Osteoblast (primary cell): ENCODE measurements around the gene ZNF497. TPM values are rescaled to one million over a fixed set of nuclear protein-coding genes. Genes with fewer than 3 reads are reported as not detected.

Source experiments
- DNase-seq: peaks from one replicate; pipeline ENCODE4 v3.0.0; 2011; ENCODE audit warnings: low spot score, mixed read lengths; ENCODE audit not compliant: insufficient read length; ENCODE audit errors: missing footprints
- H2AFZ ChIP-seq: 2 replicates; pipeline ENCODE4 v1.6.0; 2011; ENCODE audit warnings: mild to moderate bottlenecking, low read length
- H3K27ac ChIP-seq: 2 replicates; pipeline ENCODE4 v1.5.1; 2011; ENCODE audit warnings: mild to moderate bottlenecking, low read depth, low read length, moderate library complexity
- H3K27me3 ChIP-seq: 2 replicates; pipeline ENCODE4 v1.6.0; 2012; ENCODE audit warnings: mild to moderate bottlenecking, control low read depth, inconsistent platforms, low read length, moderate library complexity; ENCODE audit not compliant: insufficient read depth
- H3K36me3 ChIP-seq: 2 replicates; pipeline ENCODE4 v1.5.1; 2011; ENCODE audit warnings: mild to moderate bottlenecking, low read length, control low read depth, moderate library complexity; ENCODE audit not compliant: insufficient read depth
- H3K4me1 ChIP-seq: 2 replicates; pipeline ENCODE4 v1.5.1; 2011; ENCODE audit warnings: mild to moderate bottlenecking, low read length, control low read depth, moderate library complexity; ENCODE audit not compliant: insufficient read depth
- H3K4me2 ChIP-seq: 2 replicates; pipeline ENCODE4 v1.6.0; 2011; ENCODE audit warnings: mild to moderate bottlenecking, low read length; ENCODE audit not compliant: insufficient read depth
- H3K4me3 ChIP-seq: fragments of 200-600 bp; sonication (generic); 3 replicates; pipeline ENCODE4 v1.5.1; 2012; ENCODE audit warnings: mild to moderate bottlenecking, low read length, inconsistent platforms; ENCODE audit not compliant: insufficient read depth
- H3K79me2 ChIP-seq: 2 replicates; pipeline ENCODE4 v1.6.0; 2012; ENCODE audit warnings: mild to moderate bottlenecking, low read length, control low read depth, inconsistent platforms; ENCODE audit not compliant: insufficient read depth
- H3K9me3 ChIP-seq: 2 replicates; pipeline ENCODE4 v1.5.1; 2011; ENCODE audit warnings: low read depth, low read length, control low read depth
- H4K20me1 ChIP-seq: 2 replicates; pipeline ENCODE4 v1.6.0; 2012; ENCODE audit warnings: mild to moderate bottlenecking, low read length, control low read depth; ENCODE audit not compliant: insufficient read depth
- CTCF ChIP-seq: IDR thresholded peaks from 2 replicates; pipeline ENCODE4 v1.5.1; 2011; ENCODE audit warnings: mild to moderate bottlenecking, low read depth, low read length, moderate library complexity; ENCODE audit errors: extremely low read depth
- total RNA-seq: library from RNA; depleted of rRNA; stranded (reverse); fragments of >200 nt; gene quantifications from 2 replicates; pipeline ENCODE4 v1.2.3, GENCODE V29; 2012

The ZNF497 gene
- total RNA-seq, 1 donor = 1.4 TPM

GRCh38 chr19:58336820-58337219 lies 25.7 kb downstream of the ZNF497 start:
- Histone ChIP-seq H3K9me3 (peaks cover 12% of the 10 kb centered on the region), H3K27me3 (no peaks in the 10 kb centered on the region), H3K27ac (no peak overlapping the region), H3K4me2 (no peak overlapping the region), H3K4me3 (no peak overlapping the region), H2AFZ (no peak overlapping the region), H3K79me2 (no peaks in the 10 kb centered on the region), H3K4me1 (no peaks in the 10 kb centered on the region), H4K20me1 (no peaks in the 10 kb centered on the region), H3K36me3 (peaks cover 31% of the 10 kb centered on the region)
- no peak for TF ChIP-seq CTCF
- DNase-seq = no peak

- peaks cover 31% of the 10 kb centered on the region for H3K36me3 ChIP-seq
- no peaks in the 10 kb centered on the region for H3K27me3 ChIP-seq
- no peak overlapping the region for H3K4me2 ChIP-seq
- no peaks in the 10 kb centered on the region for H4K20me1 ChIP-seq
- no peak overlapping the region for H2AFZ ChIP-seq
- H3K4me1 ChIP-seq = no peaks in the 10 kb centered on the region
- DNase-seq = no peak
- no peaks in the 10 kb centered on the region for H3K79me2 ChIP-seq
- no peak for TF ChIP-seq CTCF
- peaks cover 12% of the 10 kb centered on the region for H3K9me3 ChIP-seq
- H3K4me3 ChIP-seq = no peak overlapping the region
- H3K27ac ChIP-seq = no peak overlapping the region
Observed at GRCh38 chr19:58336216-58336615, 26.3 kb downstream of the ZNF497 start.

GRCh38 chr19:58335630-58336029 lies 26.9 kb downstream of the ZNF497 start:
- Histone ChIP-seq H3K27me3 (no peaks in the 10 kb centered on the region), H3K4me3 (no peak overlapping the region), H2AFZ (no peak overlapping the region), H3K4me1 (no peaks in the 10 kb centered on the region), H3K36me3 (peaks cover 31% of the 10 kb centered on the region), H3K4me2 (no peak overlapping the region), H3K9me3 (peaks cover 12% of the 10 kb centered on the region), H3K79me2 (no peaks in the 10 kb centered on the region), H4K20me1 (no peaks in the 10 kb centered on the region), H3K27ac (no peak overlapping the region)
- no peak for DNase-seq
- no peak for TF ChIP-seq CTCF

DNA sequence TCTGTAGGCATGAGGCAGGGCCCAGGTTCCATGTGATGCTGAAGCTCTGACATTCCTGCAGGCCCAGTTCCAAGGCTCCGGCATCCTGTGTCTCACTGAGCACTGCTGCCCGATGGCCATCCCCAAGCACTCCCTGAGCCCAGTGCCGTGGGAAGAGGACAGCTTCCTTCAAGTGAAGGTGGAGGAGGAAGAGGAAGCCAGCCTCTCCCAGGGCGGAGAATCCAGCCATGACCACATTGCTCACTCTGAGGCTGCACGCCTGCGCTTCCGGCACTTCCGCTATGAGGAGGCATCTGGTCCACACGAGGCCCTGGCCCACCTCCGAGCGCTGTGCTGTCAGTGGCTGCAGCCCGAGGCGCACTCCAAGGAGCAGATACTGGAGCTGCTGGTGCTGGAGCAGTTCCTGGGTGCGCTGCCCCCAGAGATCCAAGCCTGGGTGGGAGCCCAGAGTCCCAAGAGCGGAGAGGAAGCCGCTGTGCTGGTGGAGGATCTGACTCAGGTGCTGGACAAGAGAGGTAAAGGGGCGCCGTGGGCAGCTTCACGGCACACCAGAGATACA lies 27.8 kb downstream of the ZNF497 start:
- H2AFZ ChIP-seq = no peak overlapping the region
- peaks cover 28% of the 10 kb centered on the region for H3K36me3 ChIP-seq
- no peaks in the 10 kb centered on the region for H3K79me2 ChIP-seq
- no peaks in the 10 kb centered on the region for H4K20me1 ChIP-seq
- no peaks in the 10 kb centered on the region for H3K4me1 ChIP-seq
- H3K27me3 ChIP-seq = no peaks in the 10 kb centered on the region
- no peak for TF ChIP-seq CTCF
- no peak overlapping the region for H3K4me2 ChIP-seq
- no peak overlapping the region for H3K27ac ChIP-seq
- H3K9me3 ChIP-seq = peaks cover 12% of the 10 kb centered on the region
- no peak for DNase-seq
- H3K4me3 ChIP-seq = no peak overlapping the region
